ENCODE results near the gene DNAH6. TPM values are rescaled to one million over a fixed set of nuclear protein-coding genes. Genes with fewer than 3 reads are reported as not detected.

DNAH6 gene
- total and polyA plus RNA-seq, 9 of the 15 experiments (the other 6 are each of a cell fraction or from before 2014, with no cell fraction given), result 0.01 to 0.04 (median 0.01) TPM; not detected in 5

DNA sequence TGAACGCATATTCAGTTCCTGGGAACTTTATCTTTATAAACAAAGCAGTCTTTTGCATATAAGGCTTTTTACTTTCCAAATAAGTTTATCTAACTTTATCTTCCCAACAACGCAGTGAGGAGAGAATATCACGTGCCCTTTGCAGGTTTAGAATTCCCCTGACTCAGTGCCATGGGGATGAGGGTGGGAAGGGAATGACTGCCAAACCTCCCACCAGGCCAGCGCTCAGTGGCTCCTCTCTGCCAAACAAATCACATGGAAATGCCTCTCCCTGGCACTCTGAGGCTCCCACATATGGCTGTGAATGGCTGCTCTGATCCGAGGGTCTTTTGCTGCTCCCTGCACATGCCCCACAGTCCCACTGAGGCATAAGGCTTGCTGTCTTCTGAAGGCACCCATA is 158.3 kb downstream of the DNAH6 start:
- no peak for DNase-seq (ENCODE audit: extremely low read depth in 1 of 4, low spot score in 3 of 4)
- no peaks in the 10 kb centered on the region for H4K20me1 ChIP-seq (replicated peaks; ENCODE audit: control insufficient read depth, insufficient read depth, low read length)
- H3K4me1 ChIP-seq (replicated peaks in 1 of 2; ENCODE audit: control insufficient read depth in 2 of 2, insufficient read depth in 2 of 2, low read length in 2 of 2), result no peaks in the 10 kb centered on the region
- no peaks in the 10 kb centered on the region for H3K9me3 ChIP-seq (replicated peaks; ENCODE audit: control insufficient read depth, insufficient read depth, low read depth, low read length)
- TF ChIP-seq ZNF143 (CRISPR knock-in tag; IDR thresholded peaks at IDR 0.05), result no peak
- TF ChIP-seq, protein P1, sequence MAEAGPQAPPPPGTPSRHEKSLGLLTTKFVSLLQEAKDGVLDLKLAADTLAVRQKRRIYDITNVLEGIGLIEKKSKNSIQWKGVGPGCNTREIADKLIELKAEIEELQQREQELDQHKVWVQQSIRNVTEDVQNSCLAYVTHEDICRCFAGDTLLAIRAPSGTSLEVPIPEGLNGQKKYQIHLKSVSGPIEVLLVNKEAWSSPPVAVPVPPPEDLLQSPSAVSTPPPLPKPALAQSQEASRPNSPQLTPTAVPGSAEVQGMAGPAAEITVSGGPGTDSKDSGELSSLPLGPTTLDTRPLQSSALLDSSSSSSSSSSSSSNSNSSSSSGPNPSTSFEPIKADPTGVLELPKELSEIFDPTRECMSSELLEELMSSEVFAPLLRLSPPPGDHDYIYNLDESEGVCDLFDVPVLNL (CRISPR knock-in tag; IDR thresholded peaks at IDR 0.05; ENCODE audit: low read depth), result no peak
- TF ChIP-seq MECOM (CRISPR knock-in tag; IDR thresholded peaks at IDR 0.05), result no peak
- TF ChIP-seq, protein P2, sequence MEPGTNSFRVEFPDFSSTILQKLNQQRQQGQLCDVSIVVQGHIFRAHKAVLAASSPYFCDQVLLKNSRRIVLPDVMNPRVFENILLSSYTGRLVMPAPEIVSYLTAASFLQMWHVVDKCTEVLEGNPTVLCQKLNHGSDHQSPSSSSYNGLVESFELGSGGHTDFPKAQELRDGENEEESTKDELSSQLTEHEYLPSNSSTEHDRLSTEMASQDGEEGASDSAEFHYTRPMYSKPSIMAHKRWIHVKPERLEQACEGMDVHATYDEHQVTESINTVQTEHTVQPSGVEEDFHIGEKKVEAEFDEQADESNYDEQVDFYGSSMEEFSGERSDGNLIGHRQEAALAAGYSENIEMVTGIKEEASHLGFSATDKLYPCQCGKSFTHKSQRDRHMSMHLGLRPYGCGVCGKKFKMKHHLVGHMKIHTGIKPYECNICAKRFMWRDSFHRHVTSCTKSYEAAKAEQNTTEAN (CRISPR knock-in tag; IDR thresholded peaks at IDR 0.05), result no peak
- TF ChIP-seq CREB1 (IDR thresholded peaks at IDR 0.05), result no peak
- TF ChIP-seq CREB1 (CRISPR knock-in tag; IDR thresholded peaks at IDR 0.05), result no peak
- ATAC-seq, result no peak
- no peak overlapping the region for H3K27ac ChIP-seq (ENCODE audit: extremely low read depth, low read depth, low read length)
- no peaks in the 10 kb centered on the region for H3K27me3 ChIP-seq (ENCODE audit: control insufficient read depth in 2 of 2, insufficient read depth in 2 of 2, low read length in 2 of 2)
- FAIRE-seq, result no peak
- WGBS (ENCODE audit: insufficient coverage, low coverage, missing lambda C conversion rate), result 0% methylated on average over 4 of the region's 5 CpGs
- no peak overlapping the region for H2AFZ ChIP-seq (ENCODE audit: low read depth, low read length)
- in situ Hi-C loops (cut with MboI), result no loop called here
- H3K79me2 ChIP-seq (ENCODE audit: control insufficient read depth, insufficient read depth, low read length), result no peaks in the 10 kb centered on the region
- H3K9me1 ChIP-seq (ENCODE audit: control insufficient read depth, insufficient read depth, low read length), result no peaks in the 10 kb centered on the region
- H3K4me2 ChIP-seq (ENCODE audit: insufficient read depth, low read length), result no peak overlapping the region
- intact Hi-C loops (cut with micrococcal nuclease), result no loop called here
- BruUV-seq (replicated peaks), result no TSS peak
- no peak overlapping the region for H3K4me3 ChIP-seq
- CTCF ChIA-PET (ENCODE audit: low intra/inter-chr PET ratio), result no interaction called here
- no peak overlapping the region for H3K9ac ChIP-seq (ENCODE audit: insufficient read depth in 1 of 2, low read depth in 2 of 2, low read length in 2 of 2)
- H3K36me3 ChIP-seq (ENCODE audit: control insufficient read depth, insufficient read depth, low read length), result no peaks in the 10 kb centered on the region
- POLR2A ChIA-PET, result no interaction called here
